ENCODE measurements around the gene CCDC82.

CCDC82 gene

DNA sequence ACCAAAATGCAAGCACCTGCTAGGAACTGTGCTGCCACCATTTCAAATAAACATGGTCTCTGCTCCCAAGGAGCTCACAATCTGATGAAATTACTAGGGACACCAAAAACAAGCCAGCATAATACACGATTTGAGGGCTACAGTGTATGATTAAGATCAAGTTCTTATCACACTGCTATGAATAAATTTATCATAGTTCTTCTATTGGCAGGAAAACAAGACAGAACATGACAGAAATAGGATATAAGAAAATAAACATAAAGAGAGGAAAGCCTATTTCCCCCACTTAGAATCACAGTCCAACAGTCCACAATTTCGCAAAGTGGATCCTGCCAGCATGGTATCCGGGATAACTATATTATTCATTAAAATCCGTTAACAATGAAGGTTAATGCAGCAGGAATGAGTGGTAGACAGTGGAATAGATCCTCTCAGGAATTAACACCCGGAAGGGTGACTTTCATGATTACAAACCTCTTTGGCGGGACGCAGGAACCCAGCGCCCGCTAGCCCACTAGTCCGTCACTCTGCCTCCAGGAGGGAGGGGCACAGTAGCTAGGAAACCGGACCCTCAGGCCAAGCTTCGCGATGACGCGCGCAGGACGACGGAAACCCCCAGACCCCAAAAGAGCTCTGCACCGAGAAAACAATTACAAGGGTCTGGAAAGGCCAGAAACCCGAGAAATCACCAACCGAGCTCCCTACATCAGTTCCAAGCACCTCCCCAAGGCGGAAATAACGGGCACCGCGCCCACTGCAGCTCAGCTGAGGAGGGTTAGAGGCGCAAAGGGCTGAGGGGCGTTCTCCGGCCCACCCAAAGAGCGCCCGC, 607 bp downstream of the CCDC82 start:
- DNase-seq (no peak), ATAC-seq (peak; percentile 58)
- Mint-ChIP-seq H3K36me3 (ENCODE audit: low read depth) (peaks cover 28% of the 10 kb centered on the region), H3K4me1 (peaks cover 57% of the 10 kb centered on the region), H3K9me3 (peaks cover 4% of the 10 kb centered on the region), H3K27me3 (no peaks in the 10 kb centered on the region), H3K27ac (peak overlapping the region; percentile 91), H3K4me3 (peak overlapping the region; percentile 98)

GRCh38 chr11:96385187-96385586, 4.5 kb downstream of the CCDC82 start:
- peaks cover 22% of the 10 kb centered on the region for H3K36me3 Mint-ChIP-seq (ENCODE audit: low read depth)
- DNase-seq (no peak), ATAC-seq (no peak)
- no peaks in the 10 kb centered on the region for H3K9me3 Mint-ChIP-seq
- H3K27ac Mint-ChIP-seq = no peak overlapping the region
- H3K4me1 Mint-ChIP-seq = peaks cover 36% of the 10 kb centered on the region
- no peak overlapping the region for H3K4me3 Mint-ChIP-seq
- no peaks in the 10 kb centered on the region for H3K27me3 Mint-ChIP-seq

DNA sequence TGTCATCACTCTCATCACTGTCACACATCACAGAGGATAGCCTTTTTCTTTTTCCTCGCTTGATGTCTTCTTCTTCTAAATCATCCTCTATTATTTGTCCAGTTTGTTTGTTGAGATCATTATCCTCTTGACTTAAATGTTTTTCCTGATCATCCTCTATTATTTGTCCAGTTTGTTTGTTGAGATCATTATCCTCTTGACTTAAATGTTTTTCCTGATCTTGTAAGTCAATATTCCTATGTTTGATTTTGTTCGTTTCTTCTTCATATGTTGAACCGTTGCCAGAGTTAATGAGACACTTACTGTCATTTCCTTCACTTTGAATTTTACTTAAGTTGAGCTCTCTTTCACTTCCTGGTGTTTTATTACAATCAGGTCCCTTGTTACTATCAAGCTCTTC, 5.6 kb downstream of the CCDC82 start:
- no peak overlapping the region for H3K27ac Mint-ChIP-seq
- no peak for ATAC-seq

DNA sequence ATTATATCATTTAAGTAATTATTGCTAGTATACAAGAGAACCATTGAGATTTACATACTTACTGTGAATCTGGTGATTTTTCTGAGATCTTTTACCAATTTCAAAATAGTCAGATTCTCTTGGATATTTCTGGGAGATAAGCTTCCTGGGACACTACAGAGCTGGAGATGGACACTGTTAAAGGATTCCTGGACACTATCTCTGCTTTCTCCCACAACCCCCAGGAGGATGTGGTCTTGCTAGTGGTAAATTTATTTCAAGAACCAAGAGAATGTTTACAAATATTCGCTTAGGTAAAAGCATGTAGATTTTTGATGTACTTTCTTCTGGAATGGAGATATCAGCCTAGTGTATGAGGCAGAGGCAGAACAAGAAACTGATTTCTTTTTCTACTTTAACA, 12.9 kb downstream of the CCDC82 start:
- Mint-ChIP-seq H3K27ac (no peak overlapping the region), H3K4me3 (no peak overlapping the region), H3K4me1 (no peaks in the 10 kb centered on the region), H3K36me3 (ENCODE audit: low read depth) (peaks cover 28% of the 10 kb centered on the region), H3K27me3 (no peaks in the 10 kb centered on the region), H3K9me3 (no peaks in the 10 kb centered on the region)
- DNase-seq = no peak
- ATAC-seq = no peak

More for the DNA sequence above, 5.6 kb downstream of the CCDC82 start:
- H3K27me3 Mint-ChIP-seq = no peaks in the 10 kb centered on the region
- peaks cover 35% of the 10 kb centered on the region for H3K4me1 Mint-ChIP-seq
- DNase-seq = no peak
- no peaks in the 10 kb centered on the region for H3K9me3 Mint-ChIP-seq
- peaks cover 27% of the 10 kb centered on the region for H3K36me3 Mint-ChIP-seq (ENCODE audit: low read depth)
- H3K4me3 Mint-ChIP-seq = no peak overlapping the region

DNA sequence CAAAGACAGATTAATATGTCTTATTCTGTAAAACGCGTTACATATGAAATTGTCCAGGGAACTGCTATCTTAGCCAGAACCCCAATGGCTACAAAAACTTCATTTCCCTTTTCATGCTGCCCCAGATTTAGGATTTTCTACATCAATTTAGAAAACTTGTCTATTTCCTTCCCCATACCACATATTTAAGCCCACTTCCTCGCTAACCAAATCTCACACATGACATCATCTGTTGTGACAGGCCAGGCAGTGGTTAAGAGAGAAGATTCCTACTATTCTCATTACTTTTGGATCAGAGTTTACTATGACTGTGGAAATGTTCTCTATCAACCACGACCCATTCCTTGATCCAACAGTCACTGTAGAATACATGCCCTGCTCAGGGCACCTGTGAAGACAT, 15.9 kb downstream of the CCDC82 start:
- no peak overlapping the region for H3K27ac Mint-ChIP-seq
- H3K36me3 Mint-ChIP-seq (ENCODE audit: low read depth) = peaks cover 29% of the 10 kb centered on the region

GRCh38 chr11:96367342-96367741, 22.4 kb downstream of the CCDC82 start:
- ATAC-seq = no peak
- no peak for DNase-seq
- Mint-ChIP-seq H3K36me3 (ENCODE audit: low read depth) (peaks cover 37% of the 10 kb centered on the region), H3K4me3 (no peak overlapping the region), H3K4me1 (peaks cover 6% of the 10 kb centered on the region), H3K27ac (no peak overlapping the region), H3K27me3 (no peaks in the 10 kb centered on the region), H3K9me3 (no peaks in the 10 kb centered on the region)

More for the DNA sequence above, 15.9 kb downstream of the CCDC82 start:
- no peak for DNase-seq
- Mint-ChIP-seq H3K9me3 (no peaks in the 10 kb centered on the region), H3K27me3 (no peaks in the 10 kb centered on the region), H3K4me3 (no peak overlapping the region), H3K4me1 (no peaks in the 10 kb centered on the region)
- ATAC-seq = no peak

- H3K36me3 Mint-ChIP-seq (ENCODE audit: low read depth) = peaks cover 33% of the 10 kb centered on the region
- H3K4me1 Mint-ChIP-seq = peaks cover 6% of the 10 kb centered on the region
- H3K27me3 Mint-ChIP-seq = no peaks in the 10 kb centered on the region
- DNase-seq (no peak), ATAC-seq (no peak)
- no peak overlapping the region for H3K27ac Mint-ChIP-seq
- H3K4me3 Mint-ChIP-seq = no peak overlapping the region
- H3K9me3 Mint-ChIP-seq = no peaks in the 10 kb centered on the region
These were observed 23.7 kb downstream of the CCDC82 start for GRCh38 chr11:96366024-96366423.

DNA sequence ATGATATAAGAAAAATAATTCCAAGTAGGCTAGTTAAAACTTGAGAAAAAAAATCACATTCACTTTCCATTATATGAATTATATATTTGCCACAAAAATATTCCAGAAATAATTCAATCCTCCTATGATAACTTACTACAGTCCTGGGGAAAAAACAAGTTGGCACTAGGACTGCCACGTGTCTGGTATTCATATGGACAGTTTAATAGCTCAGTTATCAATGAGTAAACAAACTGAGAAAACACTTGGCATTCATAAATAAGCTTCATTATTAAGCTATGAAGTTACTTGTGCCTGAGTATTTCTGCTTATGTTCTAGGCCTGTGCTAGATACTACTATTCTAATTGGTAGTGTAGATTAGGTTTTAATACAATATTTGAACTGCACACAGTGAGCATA, 24.2 kb downstream of the CCDC82 start:
- H3K27me3 Mint-ChIP-seq = no peaks in the 10 kb centered on the region
- peaks cover 6% of the 10 kb centered on the region for H3K4me1 Mint-ChIP-seq
- DNase-seq (no peak), ATAC-seq (no peak)
- no peak overlapping the region for H3K27ac Mint-ChIP-seq
- no peak overlapping the region for H3K4me3 Mint-ChIP-seq
- no peaks in the 10 kb centered on the region for H3K9me3 Mint-ChIP-seq
- H3K36me3 Mint-ChIP-seq (ENCODE audit: low read depth) = peaks cover 30% of the 10 kb centered on the region

GRCh38 chr11:96361778-96362177, 27.9 kb downstream of the CCDC82 start:
- H3K36me3 Mint-ChIP-seq (ENCODE audit: low read depth) = peaks cover 22% of the 10 kb centered on the region
- H3K9me3 Mint-ChIP-seq = no peaks in the 10 kb centered on the region
- DNase-seq (no peak), ATAC-seq (no peak)
- no peak overlapping the region for H3K4me3 Mint-ChIP-seq
- peaks cover 24% of the 10 kb centered on the region for H3K4me1 Mint-ChIP-seq
- H3K27me3 Mint-ChIP-seq = no peaks in the 10 kb centered on the region
- H3K27ac Mint-ChIP-seq = no peak overlapping the region

DNA sequence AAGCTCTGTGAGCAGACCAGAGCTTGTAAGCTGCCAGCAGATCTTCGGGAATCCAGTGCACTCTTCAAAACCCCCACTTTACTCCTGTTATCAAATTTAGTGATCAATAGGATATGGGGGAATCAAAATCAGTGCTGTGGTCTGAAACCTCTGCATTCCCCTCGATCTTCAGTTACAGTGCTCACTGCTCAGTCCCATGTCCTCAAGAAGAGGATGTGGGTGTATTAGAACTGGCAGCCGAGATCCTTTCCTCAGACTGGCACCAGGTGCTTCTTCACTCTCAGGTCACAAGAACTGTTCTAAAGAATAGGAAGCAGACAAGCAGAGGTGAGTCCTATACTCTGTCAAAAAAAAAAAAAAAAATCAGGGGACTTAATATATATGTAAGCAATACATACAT, 31.4 kb downstream of the CCDC82 start:
- H3K4me1 Mint-ChIP-seq = peaks cover 32% of the 10 kb centered on the region
- no peaks in the 10 kb centered on the region for H3K27me3 Mint-ChIP-seq
- ATAC-seq (peak; percentile 52), DNase-seq (no peak)
- H3K9me3 Mint-ChIP-seq = no peaks in the 10 kb centered on the region
- H3K27ac Mint-ChIP-seq = peak overlapping the region; percentile 16
- H3K36me3 Mint-ChIP-seq (ENCODE audit: low read depth) = peaks cover 38% of the 10 kb centered on the region
- peak overlapping the region; percentile 12 for H3K4me3 Mint-ChIP-seq

DNA sequence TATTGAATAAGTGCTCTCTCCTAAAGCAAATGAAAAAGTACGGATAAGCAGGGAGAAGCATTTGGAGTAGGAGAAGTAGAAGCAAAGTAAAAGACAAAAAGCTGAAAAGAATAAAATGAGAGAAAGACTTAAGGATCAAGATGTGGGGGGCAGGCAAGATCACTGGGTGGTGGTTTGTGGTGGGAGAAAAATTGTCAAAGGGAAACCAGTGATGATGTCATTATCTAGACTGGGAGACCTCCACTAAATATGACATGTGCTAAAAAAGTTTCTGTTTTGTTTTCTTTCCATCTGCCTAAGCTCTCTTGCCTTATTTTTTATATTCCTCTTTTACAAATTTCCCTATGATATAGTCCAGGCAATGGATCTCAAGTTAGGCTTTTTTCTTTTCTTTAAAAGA, 31.9 kb downstream of the CCDC82 start:
- Mint-ChIP-seq H3K4me1 (peaks cover 32% of the 10 kb centered on the region), H3K4me3 (peak overlapping the region; percentile 12), H3K36me3 (ENCODE audit: low read depth) (peaks cover 38% of the 10 kb centered on the region), H3K27me3 (no peaks in the 10 kb centered on the region), H3K9me3 (no peaks in the 10 kb centered on the region), H3K27ac (peak overlapping the region; percentile 16)
- DNase-seq (peak; percentile 21), ATAC-seq (peak; percentile 91)

GRCh38 chr11:96356848-96357247, 32.9 kb downstream of the CCDC82 start:
- Mint-ChIP-seq H3K27me3 (no peaks in the 10 kb centered on the region), H3K9me3 (no peaks in the 10 kb centered on the region), H3K4me1 (peaks cover 32% of the 10 kb centered on the region), H3K4me3 (no peak overlapping the region), H3K36me3 (ENCODE audit: low read depth) (peaks cover 37% of the 10 kb centered on the region), H3K27ac (no peak overlapping the region)
- DNase-seq = no peak
- no peak for ATAC-seq

GRCh38 chr11:96342961-96343711, 46.6 kb downstream of the CCDC82 start, which contains the start of gene MAML2:
TSS of gene MAML2 (minus strand) at chr11:96343195. CDS start at chr11:96341895, 1,300 bp downstream.
- peaks cover 7% of the 10 kb centered on the region for H3K36me3 Mint-ChIP-seq (ENCODE audit: low read depth)
- no peaks in the 10 kb centered on the region for H3K9me3 Mint-ChIP-seq
- ATAC-seq = peak; percentile 88

DNA sequence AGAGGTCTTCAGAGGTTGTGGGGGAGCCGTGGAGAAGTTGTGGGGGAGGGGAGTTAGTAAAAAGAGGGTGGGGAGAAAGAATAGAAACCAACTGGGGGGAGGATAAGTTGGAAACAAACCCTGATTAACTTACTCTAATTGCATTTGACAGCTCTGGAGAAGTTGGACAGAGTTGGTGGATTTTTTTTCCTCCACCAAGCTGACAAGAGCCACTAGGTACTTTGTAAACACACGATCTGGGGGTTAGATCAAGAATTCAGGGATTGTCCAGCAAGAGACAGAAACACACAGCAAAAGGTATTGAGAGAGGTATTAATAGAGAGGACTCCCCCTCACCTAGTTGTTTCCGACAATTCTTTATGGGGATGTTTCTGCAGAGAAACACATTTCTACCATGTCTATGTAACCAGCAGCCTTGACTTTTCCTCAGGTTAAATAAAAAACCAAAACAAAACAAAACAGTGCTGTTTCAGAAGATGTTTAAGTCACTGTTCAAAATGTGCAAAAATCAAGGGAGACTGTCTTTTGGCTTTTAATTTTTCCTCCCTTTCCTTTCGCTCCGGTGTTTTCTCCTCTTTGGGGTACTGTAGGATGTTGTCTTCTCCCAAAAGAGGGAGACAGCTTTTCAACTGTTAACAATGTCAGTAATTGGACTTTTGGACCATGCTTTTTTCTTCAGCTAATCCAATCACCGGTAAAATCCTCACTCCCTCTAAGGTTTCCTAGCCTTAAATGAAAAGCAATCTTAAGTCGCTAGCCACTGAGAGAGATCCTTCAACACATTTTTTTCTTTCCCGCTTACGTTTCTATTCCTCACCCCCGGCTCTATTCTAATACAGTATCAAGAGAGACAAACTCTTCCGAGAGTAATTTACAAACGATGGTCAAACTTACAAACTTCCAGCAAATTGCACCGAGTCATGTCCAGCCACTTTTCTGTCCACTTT, 47.4 kb downstream of the CCDC82 start:
- H3K27me3 Mint-ChIP-seq = no peaks in the 10 kb centered on the region
- H3K4me3 Mint-ChIP-seq = peak overlapping the region; percentile 94
- ATAC-seq (no peak), DNase-seq (no peak)
- H3K36me3 Mint-ChIP-seq (ENCODE audit: low read depth) = peaks cover 8% of the 10 kb centered on the region
- H3K4me1 Mint-ChIP-seq = peaks cover 49% of the 10 kb centered on the region
- H3K27ac Mint-ChIP-seq = peak overlapping the region; percentile 86
- H3K9me3 Mint-ChIP-seq = no peaks in the 10 kb centered on the region

More at GRCh38 chr11:96342961-96343711, 46.6 kb downstream of the CCDC82 start, which contains the start of gene MAML2:
- Mint-ChIP-seq H3K27ac (peak within 1 kb of the TSS; percentile 86), H3K4me3 (peak within 1 kb of the TSS; percentile 94), H3K4me1 (peaks cover 41% of the 10 kb centered on the region), H3K27me3 (no peaks in the 10 kb centered on the region)
- peak; percentile 89 for DNase-seq
